ENCODE data around the gene OR2T5.
"Not testable (repeated sequence)": the region's sequence is repeated elsewhere in the genome, so short reads cannot be mapped to it uniquely, and the experiment has no call there.

GRCh38 chr1:248459117-248459516 lies 29.3 kb upstream of the OR2T5 start:
- not testable (repeated sequence) for TF ChIP-seq YY1 (IDR thresholded peaks at IDR 0.05); CTCF (IDR thresholded peaks at IDR 0.05; ENCODE audit: low read depth, low read length, missing input control); MAX (IDR thresholded peaks at IDR 0.05); RAD21 (IDR thresholded peaks at IDR 0.05); GABPA (IDR thresholded peaks at IDR 0.05 in 1 of 2, conservative IDR thresholded peaks at IDR 0.05 in 1 of 2); ATF3 (IDR thresholded peaks at IDR 0.05); REST (IDR thresholded peaks at IDR 0.05); TAF1 (conservative IDR thresholded peaks at IDR 0.05); ZBTB33 (IDR thresholded peaks at IDR 0.05); NR2F2 (IDR thresholded peaks at IDR 0.05); JUND (IDR thresholded peaks at IDR 0.05); HNF4A (conservative IDR thresholded peaks at IDR 0.05); SP1 (IDR thresholded peaks at IDR 0.05)
